Caco-2 (cell line): ENCODE data around the gene BACE2. TPM values are rescaled to one million over a fixed set of nuclear protein-coding genes. Genes with fewer than 3 reads are reported as not detected.
"Not testable (repeated sequence)": the region's sequence is repeated elsewhere in the genome, so short reads cannot be mapped to it uniquely, and the experiment has no call there.

Source experiments
- BruUV-seq: library from RNA; stranded (reverse); fragments of 400-500 nt; replicated peaks from 2 replicates; lab custom pipeline; 2021; lab: Mats Ljungman, UMichigan
- CTCF ChIA-PET: fragments of 300-600 bp; sonication (Branson Sonifier 250); formaldehyde crosslinking; loops from one replicate; lab custom pipeline; 2022; ENCODE audit warnings: antibody characterized with exemption; lab: Charles Lee
- POLR2A ChIA-PET: fragments of 300-600 bp; sonication (Branson Sonifier 250); formaldehyde crosslinking; loops from one replicate; lab custom pipeline; 2022; ENCODE audit warnings: antibody characterized with exemption; lab: Charles Lee
- DNase-seq, 2 experiments: peaks; one replicate each; pipeline versions ENCODE4 v3.0.0 to v3.0.0-alpha.2; 2020 to 2022
- H3K27me3 ChIP-seq: replicated peaks from 2 replicates; pipeline ENCODE4 v1.6.0; 2011; ENCODE audit warnings: low read length; ENCODE audit not compliant: control insufficient read depth, insufficient read depth
- H3K36me3 ChIP-seq: 2 replicates; pipeline ENCODE4 v1.5.1; 2011; ENCODE audit warnings: low read length; ENCODE audit not compliant: control insufficient read depth, insufficient read depth
- H3K4me1 ChIP-seq: fragments of 250-450 bp; sonication (Bioruptor Pico); 2 replicates; pipeline ENCODE4 v1.5.1; 2020; ENCODE audit warnings: mild to moderate bottlenecking
- H3K4me3 ChIP-seq: 2 replicates; pipeline ENCODE4 v1.5.1; 2011; ENCODE audit warnings: low read depth, mild to moderate bottlenecking, control low read depth, low read length
- H3K9me3 ChIP-seq: fragments of 250-450 bp; sonication (Bioruptor Pico); 2 replicates; pipeline ENCODE4 v1.5.1; 2020; ENCODE audit warnings: mild to moderate bottlenecking, moderate library complexity
- H3K27ac Mint-ChIP-seq: one replicate; pipeline ENCODE4 v1.8.0; 2022; ENCODE audit warnings: mixed read lengths; ENCODE audit not compliant: unreplicated experiment
- H3K27me3 Mint-ChIP-seq: one replicate; pipeline ENCODE4 v1.8.0; 2022; ENCODE audit warnings: mixed read lengths; ENCODE audit not compliant: insufficient read depth, unreplicated experiment
- H3K36me3 Mint-ChIP-seq: one replicate; pipeline ENCODE4 v1.8.0; 2022; ENCODE audit warnings: mild to moderate bottlenecking, mixed read lengths; ENCODE audit not compliant: insufficient read depth, unreplicated experiment
- H3K4me1 Mint-ChIP-seq: one replicate; pipeline ENCODE4 v1.8.0; 2022; ENCODE audit warnings: low read depth, mixed read lengths; ENCODE audit not compliant: unreplicated experiment
- H3K4me3 Mint-ChIP-seq: one replicate; pipeline ENCODE4 v1.8.0; 2022; ENCODE audit warnings: mild to moderate bottlenecking, moderate library complexity, mixed read lengths; ENCODE audit not compliant: unreplicated experiment
- H3K9me3 Mint-ChIP-seq: one replicate; pipeline ENCODE4 v1.8.0; 2022; ENCODE audit warnings: mixed read lengths; ENCODE audit not compliant: unreplicated experiment
- CTCF ChIP-seq, 2 experiments: fragments of 200-600 bp in 1 of 2; IDR thresholded peaks; 1 replicate in 1 of 2; 2 replicates in 1 of 2; pipeline versions ENCODE4 v1.5.1 to v1.8.0; 2011 to 2022; ENCODE audit warnings: antibody characterized with exemption in 1 of 2, control low read depth in 1 of 2, inconsistent platforms in 1 of 2, low read depth in 1 of 2, low read length in 1 of 2, mild to moderate bottlenecking in 1 of 2, moderate library complexity in 1 of 2; ENCODE audit not compliant: insufficient read depth in 1 of 2, severe bottlenecking in 1 of 2, unreplicated experiment in 1 of 2
- intact Hi-C: fragments of 100-400 bp; cut with micrococcal nuclease; formaldehyde crosslinking; loops from one replicate; pipeline ENCODE4 v1.10.0; 2022; ENCODE audit not compliant: unreplicated experiment
- total RNA-seq: library from RNA; stranded (reverse); gene quantifications from 2 replicates; pipeline ENCODE4 v1.2.3, GENCODE V29; 2022

Gene BACE2
- total RNA-seq, 1 experiment from 2014 or later: 8.8 TPM

- intact Hi-C loops: no loop called here
- Mint-ChIP-seq H3K4me1 (no peaks in the 10 kb centered on the region), H3K4me3 (no peak overlapping the region), H3K27ac (no peak overlapping the region), H3K27me3 (no peaks in the 10 kb centered on the region), H3K9me3 (peaks cover 11% of the 10 kb centered on the region), H3K36me3 (no peaks in the 10 kb centered on the region)
- no peaks in the 10 kb centered on the region for H3K4me1 ChIP-seq
- BruUV-seq: no TSS peak
- ChIA-PET CTCF (no interaction called here), POLR2A (no interaction called here)
- H3K36me3 ChIP-seq: no peaks in the 10 kb centered on the region
- TF ChIP-seq CTCF (IDR thresholded peaks at IDR 0.05; ENCODE audit: insufficient read depth in 1 of 2, low read depth in 1 of 2, low read length in 1 of 2, severe bottlenecking in 1 of 2, unreplicated experiment in 1 of 2): no peak
- H3K9me3 ChIP-seq: peaks cover 6% of the 10 kb centered on the region; the same call in 1 of the 2 replicates
- no peaks in the 10 kb centered on the region for H3K27me3 ChIP-seq
- H3K4me3 ChIP-seq: no peak overlapping the region
- no peak for DNase-seq
Observed at GRCh38 chr21:41304068-41304720, 136.2 kb downstream of the BACE2 start.

GRCh38 chr21:41307219-41307618, 139.3 kb downstream of the BACE2 start:
- peaks cover 11% of the 10 kb centered on the region for H3K9me3 Mint-ChIP-seq
- DNase-seq: no peak
- no peak overlapping the region for H3K4me3 ChIP-seq
- BruUV-seq: no TSS peak
- H3K27me3 ChIP-seq: no peaks in the 10 kb centered on the region
- TF ChIP-seq CTCF (IDR thresholded peaks at IDR 0.05; ENCODE audit: insufficient read depth in 1 of 2, low read depth in 1 of 2, low read length in 1 of 2, severe bottlenecking in 1 of 2, unreplicated experiment in 1 of 2): no peak
- intact Hi-C loops: no loop called here
- H3K27me3 Mint-ChIP-seq: no peaks in the 10 kb centered on the region
- ChIA-PET POLR2A (no interaction called here), CTCF (no interaction called here)
- H3K9me3 ChIP-seq: peaks cover 6% of the 10 kb centered on the region; the same call in 1 of the 2 replicates
- H3K4me1 Mint-ChIP-seq: no peaks in the 10 kb centered on the region
- no peaks in the 10 kb centered on the region for H3K36me3 Mint-ChIP-seq
- no peaks in the 10 kb centered on the region for H3K4me1 ChIP-seq
- H3K36me3 ChIP-seq: no peaks in the 10 kb centered on the region
- no peak overlapping the region for H3K4me3 Mint-ChIP-seq
- H3K27ac Mint-ChIP-seq: no peak overlapping the region

- H3K4me1 Mint-ChIP-seq, H3K36me3 ChIP-seq, H3K27ac Mint-ChIP-seq, H3K27me3 Mint-ChIP-seq, H3K27me3 ChIP-seq, DNase-seq, POLR2A ChIA-PET, H3K36me3 Mint-ChIP-seq, CTCF ChIA-PET, H3K9me3 Mint-ChIP-seq, H3K4me3 ChIP-seq, BruUV-seq, H3K4me3 Mint-ChIP-seq, H3K9me3 ChIP-seq, intact Hi-C loops: not testable (repeated sequence)
- H3K4me1 ChIP-seq: peaks cover 13% of the 10 kb centered on the region; the same call in 1 of the 2 replicates
Observed at GRCh38 chr21:41313285-41314164, 145.6 kb downstream of the BACE2 start.
